Measurements from ENCODE around the gene WSCD1.

The WSCD1 gene

DNA sequence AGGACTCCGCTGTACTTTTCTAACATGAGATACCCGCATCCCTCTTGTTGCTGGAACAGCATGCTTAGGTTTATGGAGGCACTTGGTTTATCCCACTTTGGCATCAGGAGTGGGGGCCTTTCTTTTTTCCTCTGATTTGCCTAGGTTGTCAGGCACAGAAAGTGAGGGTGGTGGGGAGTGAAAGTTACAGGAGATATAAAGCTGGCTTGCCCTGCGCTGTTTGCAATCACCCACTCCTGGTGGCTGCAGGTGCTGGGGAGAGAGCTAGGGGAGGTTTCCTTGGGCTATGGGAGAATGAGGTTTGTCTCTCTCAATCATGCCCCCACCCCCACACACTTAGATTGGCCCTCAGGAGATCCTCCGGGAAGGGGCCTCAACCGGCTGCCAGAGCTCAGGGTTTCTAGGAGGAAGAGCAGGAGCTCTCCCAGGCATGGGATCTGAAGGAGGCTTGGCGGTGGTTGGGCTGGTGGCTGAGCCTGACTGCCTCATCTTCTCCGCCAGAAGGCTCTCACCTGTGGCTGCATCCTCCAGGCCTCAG is 1.4 kb downstream of the WSCD1 start:
- no peaks in the 10 kb centered on the region for H3F3A ChIP-seq (ENCODE audit: insufficient read depth, low read length)
- no peaks in the 10 kb centered on the region for H4K20me1 ChIP-seq (ENCODE audit: insufficient read depth, low read length)
- H3K9me3 ChIP-seq (ENCODE audit: low read length), result no peaks in the 10 kb centered on the region
- H3K27ac ChIP-seq (ENCODE audit: low read depth, low read length, poor library complexity, severe bottlenecking), result no peak overlapping the region
- TF ChIP-seq, protein P1, sequence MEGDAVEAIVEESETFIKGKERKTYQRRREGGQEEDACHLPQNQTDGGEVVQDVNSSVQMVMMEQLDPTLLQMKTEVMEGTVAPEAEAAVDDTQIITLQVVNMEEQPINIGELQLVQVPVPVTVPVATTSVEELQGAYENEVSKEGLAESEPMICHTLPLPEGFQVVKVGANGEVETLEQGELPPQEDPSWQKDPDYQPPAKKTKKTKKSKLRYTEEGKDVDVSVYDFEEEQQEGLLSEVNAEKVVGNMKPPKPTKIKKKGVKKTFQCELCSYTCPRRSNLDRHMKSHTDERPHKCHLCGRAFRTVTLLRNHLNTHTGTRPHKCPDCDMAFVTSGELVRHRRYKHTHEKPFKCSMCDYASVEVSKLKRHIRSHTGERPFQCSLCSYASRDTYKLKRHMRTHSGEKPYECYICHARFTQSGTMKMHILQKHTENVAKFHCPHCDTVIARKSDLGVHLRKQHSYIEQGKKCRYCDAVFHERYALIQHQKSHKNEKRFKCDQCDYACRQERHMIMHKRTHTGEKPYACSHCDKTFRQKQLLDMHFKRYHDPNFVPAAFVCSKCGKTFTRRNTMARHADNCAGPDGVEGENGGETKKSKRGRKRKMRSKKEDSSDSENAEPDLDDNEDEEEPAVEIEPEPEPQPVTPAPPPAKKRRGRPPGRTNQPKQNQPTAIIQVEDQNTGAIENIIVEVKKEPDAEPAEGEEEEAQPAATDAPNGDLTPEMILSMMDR (IDR thresholded peaks at IDR 0.05; ENCODE audit: low read length), result no peak
- no peak for TF ChIP-seq EZH2 (IDR thresholded peaks at IDR 0.05; ENCODE audit: borderline replicate concordance, low read length)
- no peaks in the 10 kb centered on the region for H3K36me3 ChIP-seq (ENCODE audit: insufficient read depth, low read length)
- H2AFZ ChIP-seq (ENCODE audit: low read length), result no peak overlapping the region
- H3K4me1 ChIP-seq (ENCODE audit: insufficient read depth, low read length, severe bottlenecking), result no peaks in the 10 kb centered on the region
- no peak overlapping the region for H3K9ac ChIP-seq (ENCODE audit: low read length)
- no peaks in the 10 kb centered on the region for H3K27me3 ChIP-seq (ENCODE audit: insufficient read depth, low read length)
- H3K4me2 ChIP-seq (ENCODE audit: low read length), result no peak overlapping the region
- no peaks in the 10 kb centered on the region for H3K9me2 ChIP-seq (ENCODE audit: low read depth, low read length)
- no peaks in the 10 kb centered on the region for H3K79me2 ChIP-seq (ENCODE audit: insufficient read depth, low read length)
- no peak overlapping the region for H3K4me3 ChIP-seq (ENCODE audit: low read depth, low read length, poor library complexity, severe bottlenecking)

DNA sequence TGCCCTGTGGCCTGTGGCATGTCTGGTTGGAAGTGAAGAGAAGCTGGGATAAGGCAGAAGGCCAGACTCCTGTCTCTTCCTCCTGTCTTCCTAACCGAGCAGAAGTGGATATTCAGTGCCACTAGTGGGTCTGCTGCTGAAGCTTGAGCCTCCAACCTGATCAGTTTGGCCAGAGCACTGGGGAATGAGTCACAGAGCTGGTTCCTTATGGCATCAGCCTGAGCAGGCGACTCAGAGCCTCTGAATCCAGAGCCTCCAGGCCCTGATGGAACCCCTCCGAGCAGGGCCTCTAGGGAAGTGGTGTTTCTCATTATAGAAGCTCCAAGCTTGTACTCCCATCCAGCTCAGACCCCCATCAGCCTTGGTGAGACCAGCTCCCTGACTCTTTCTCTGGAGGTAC is 2.0 kb downstream of the WSCD1 start:
- TF ChIP-seq EZH2 (IDR thresholded peaks at IDR 0.05; ENCODE audit: borderline replicate concordance, low read length), result no peak
- TF ChIP-seq, protein P1 (IDR thresholded peaks at IDR 0.05; ENCODE audit: low read length), result no peak

DNA sequence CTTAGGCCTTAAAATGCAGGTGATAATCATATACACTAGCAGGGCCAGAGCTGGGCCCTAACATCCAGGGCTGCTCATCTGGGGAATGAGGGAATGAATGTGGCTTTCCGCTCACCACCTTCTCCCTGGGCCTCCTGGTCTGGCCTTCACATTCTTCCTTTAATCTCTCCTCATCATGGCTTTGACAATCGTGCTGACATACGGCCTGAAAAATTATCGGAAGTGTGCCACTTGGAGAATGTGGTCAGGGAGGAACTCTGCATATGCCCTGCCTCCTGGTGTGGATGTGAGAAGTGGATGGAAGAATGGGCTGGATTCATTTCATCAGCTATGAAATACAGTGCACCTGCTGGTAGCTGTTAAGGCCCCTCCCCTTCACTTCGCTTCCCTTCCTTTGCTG is 2.4 kb downstream of the WSCD1 start:
- Histone ChIP-seq H3K4me2 (ENCODE audit: low read length) (no peak overlapping the region), H3K36me3 (ENCODE audit: insufficient read depth, low read length) (no peaks in the 10 kb centered on the region), H2AFZ (ENCODE audit: low read length) (no peak overlapping the region), H3K79me2 (ENCODE audit: insufficient read depth, low read length) (no peaks in the 10 kb centered on the region), H3K4me1 (ENCODE audit: insufficient read depth, low read length, severe bottlenecking) (no peaks in the 10 kb centered on the region), H3K27me3 (ENCODE audit: insufficient read depth, low read length) (no peaks in the 10 kb centered on the region), H3K9me2 (ENCODE audit: low read depth, low read length) (no peaks in the 10 kb centered on the region), H4K20me1 (ENCODE audit: insufficient read depth, low read length) (no peaks in the 10 kb centered on the region), H3K9ac (ENCODE audit: low read length) (no peak overlapping the region), H3K9me3 (ENCODE audit: low read length) (no peaks in the 10 kb centered on the region), H3K27ac (ENCODE audit: low read depth, low read length, poor library complexity, severe bottlenecking) (no peak overlapping the region), H3F3A (ENCODE audit: insufficient read depth, low read length) (no peaks in the 10 kb centered on the region), H3K4me3 (ENCODE audit: low read depth, low read length, poor library complexity, severe bottlenecking) (no peak overlapping the region)
- TF ChIP-seq EZH2 (IDR thresholded peaks at IDR 0.05; ENCODE audit: borderline replicate concordance, low read length), result no peak
- TF ChIP-seq, protein P1 (IDR thresholded peaks at IDR 0.05; ENCODE audit: low read length), result no peak

More for the DNA sequence above, 2.0 kb downstream of the WSCD1 start:
- no peaks in the 10 kb centered on the region for H3F3A ChIP-seq (ENCODE audit: insufficient read depth, low read length)
- H3K27me3 ChIP-seq (ENCODE audit: insufficient read depth, low read length), result no peaks in the 10 kb centered on the region
- H2AFZ ChIP-seq (ENCODE audit: low read length), result no peak overlapping the region
- no peaks in the 10 kb centered on the region for H4K20me1 ChIP-seq (ENCODE audit: insufficient read depth, low read length)
- no peak overlapping the region for H3K4me3 ChIP-seq (ENCODE audit: low read depth, low read length, poor library complexity, severe bottlenecking)
- H3K36me3 ChIP-seq (ENCODE audit: insufficient read depth, low read length), result no peaks in the 10 kb centered on the region
- no peak overlapping the region for H3K27ac ChIP-seq (ENCODE audit: low read depth, low read length, poor library complexity, severe bottlenecking)
- no peaks in the 10 kb centered on the region for H3K79me2 ChIP-seq (ENCODE audit: insufficient read depth, low read length)
- no peak overlapping the region for H3K4me2 ChIP-seq (ENCODE audit: low read length)
- no peaks in the 10 kb centered on the region for H3K4me1 ChIP-seq (ENCODE audit: insufficient read depth, low read length, severe bottlenecking)
- H3K9ac ChIP-seq (ENCODE audit: low read length), result no peak overlapping the region
- no peaks in the 10 kb centered on the region for H3K9me3 ChIP-seq (ENCODE audit: low read length)
- H3K9me2 ChIP-seq (ENCODE audit: low read depth, low read length), result no peaks in the 10 kb centered on the region

Data from OCI-LY1 (cell line).